CD14-positive monocyte (primary cell): ENCODE data around the gene NKX6-2. TPM values are rescaled to one million over a fixed set of nuclear protein-coding genes. Genes with fewer than 3 reads are reported as not detected.

Experiments
- DNase-seq, 3 donors: peaks; one replicate each; pipeline ENCODE4 v3.0.0-alpha.2; 2011 to 2022
- H2AFZ ChIP-seq: 2 replicates; pipeline ENCODE4 v1.6.0; 2012; ENCODE audit warnings: mild to moderate bottlenecking, low read depth, low read length, inconsistent platforms; ENCODE audit not compliant: insufficient read depth, poor library complexity, severe bottlenecking
- H3K27ac ChIP-seq, 2 donors: 1 replicate in 1 of 2; 2 replicates in 1 of 2; pipeline ENCODE4 v1.5.1; 2012 to 2013; ENCODE audit warnings: low read length in 2 of 2, control low read depth in 1 of 2, inconsistent platforms in 1 of 2, low read depth in 1 of 2, mild to moderate bottlenecking in 1 of 2
- H3K27me3 ChIP-seq, 2 donors: one replicate each; pipeline versions ENCODE4 v1.6.0 to v1.6.1; 2011 to 2013; ENCODE audit warnings: low read length in 2 of 2; ENCODE audit not compliant: control insufficient read depth in 2 of 2, insufficient read depth in 2 of 2
- H3K36me3 ChIP-seq, 2 donors: replicated peaks in 1 of 2; 1 replicate in 1 of 2; 2 replicates in 1 of 2; pipeline versions ENCODE4 v1.5.1 to v1.6.1; 2012 to 2013; ENCODE audit warnings: low read length in 2 of 2, control low read depth in 1 of 2, inconsistent platforms in 1 of 2, mild to moderate bottlenecking in 1 of 2; ENCODE audit not compliant: insufficient read depth in 2 of 2, control insufficient read depth in 1 of 2
- H3K4me1 ChIP-seq, 2 donors: 1 replicate in 1 of 2; 2 replicates in 1 of 2; pipeline versions ENCODE4 v1.5.1 to v1.6.1; 2012 to 2013; ENCODE audit warnings: low read length in 2 of 2, control low read depth in 1 of 2, inconsistent platforms in 1 of 2, mild to moderate bottlenecking in 1 of 2, moderate library complexity in 1 of 2; ENCODE audit not compliant: insufficient read depth in 2 of 2, control insufficient read depth in 1 of 2
- H3K4me2 ChIP-seq: replicated peaks from 2 replicates; pipeline ENCODE3; 2012; ENCODE audit warnings: low read length, moderate library complexity, mild to moderate bottlenecking; ENCODE audit not compliant: poor library complexity, severe bottlenecking; ENCODE audit errors: extremely low read depth
- H3K4me3 ChIP-seq, 3 experiments: fragments of 200-600 bp in 1 of 3; sonication (generic) in 1 of 3; replicated peaks in 1 of 3; 1 replicate in 2 of 3; 2 replicates in 1 of 3; pipeline ENCODE4 v1.5.1; 2011 to 2013; ENCODE audit warnings: low read length in 3 of 3, mild to moderate bottlenecking in 3 of 3, control low read depth in 2 of 3, low read depth in 2 of 3, inconsistent platforms in 1 of 3, moderate library complexity in 1 of 3
- H3K79me2 ChIP-seq: 2 replicates; pipeline ENCODE4 v1.6.0; 2012; ENCODE audit warnings: mild to moderate bottlenecking, control low read depth, inconsistent platforms, low read length, moderate library complexity; ENCODE audit not compliant: insufficient read depth
- H3K9ac ChIP-seq: 2 replicates; pipeline ENCODE4 v1.6.0; 2017; ENCODE audit warnings: low read length, mild to moderate bottlenecking; ENCODE audit not compliant: insufficient read depth, poor library complexity, severe bottlenecking
- H3K9me3 ChIP-seq, 2 donors: replicated peaks in 1 of 2; 1 replicate in 1 of 2; 2 replicates in 1 of 2; pipeline versions ENCODE4 v1.5.1 to v1.6.1; 2012 to 2013; ENCODE audit warnings: low read length in 2 of 2, control low read depth in 1 of 2; ENCODE audit not compliant: control insufficient read depth in 1 of 2, insufficient read depth in 1 of 2
- H4K20me1 ChIP-seq: 2 replicates; pipeline ENCODE4 v1.6.0; 2012; ENCODE audit warnings: mild to moderate bottlenecking, low read length, control low read depth, moderate library complexity; ENCODE audit not compliant: insufficient read depth
- H3K27ac Mint-ChIP-seq, 7 donors: one replicate each; pipeline ENCODE4 v1.8.0; 2020; ENCODE audit warnings: mild to moderate bottlenecking in 7 of 7, mixed read lengths in 7 of 7, moderate library complexity in 6 of 7, inconsistent platforms in 2 of 7
- H3K27me3 Mint-ChIP-seq, 3 donors: one replicate each; pipeline ENCODE4 v1.8.0; 2021 to 2022; ENCODE audit warnings: low read depth in 3 of 3, mild to moderate bottlenecking in 3 of 3, mixed read lengths in 3 of 3, moderate library complexity in 3 of 3, inconsistent platforms in 1 of 3
- H3K36me3 Mint-ChIP-seq, 2 donors: one replicate each; pipeline ENCODE4 v1.8.0; 2020; ENCODE audit warnings: mixed read lengths in 2 of 2, inconsistent platforms in 1 of 2, mild to moderate bottlenecking in 1 of 2
- H3K4me1 Mint-ChIP-seq: one replicate; pipeline ENCODE4 v1.8.0; 2020; ENCODE audit warnings: mild to moderate bottlenecking, mixed read lengths
- H3K4me3 Mint-ChIP-seq, 2 donors: one replicate each; pipeline ENCODE4 v1.8.0; 2020; ENCODE audit warnings: mild to moderate bottlenecking in 2 of 2, mixed read lengths in 2 of 2, moderate library complexity in 1 of 2
- H3K9me3 Mint-ChIP-seq, 7 donors: one replicate each; pipeline ENCODE4 v1.8.0; 2020 to 2022; ENCODE audit warnings: mixed read lengths in 7 of 7, mild to moderate bottlenecking in 6 of 7, moderate library complexity in 6 of 7, inconsistent platforms in 2 of 7
- CTCF ChIP-seq: fragments of 200-600 bp; IDR thresholded peaks from one replicate; pipeline ENCODE4 v1.8.0; 2022; ENCODE audit warnings: antibody characterized with exemption, mild to moderate bottlenecking
- WGBS: methylation state at CpG from one replicate; pipeline ENCODE4 v1.1.5; 2013; ENCODE audit warnings: missing lambda C conversion rate; ENCODE audit not compliant: insufficient coverage; 5-methylcytosine and 5-hydroxymethylcytosine counted together
- intact Hi-C, 2 donors: fragments of 100-400 bp; cut with micrococcal nuclease; formaldehyde crosslinking; loops; one replicate each; pipeline versions ENCODE4 v1.15.0 to v1.15.1; 2023
- polyA plus RNA-seq, 3 donors: library from polyadenylated mRNA; depleted of rRNA in 1 of 3; unstranded in 2 of 3; stranded (reverse) in 1 of 3; fragments of 300-500 nt in 2 of 3; fragments of >200 nt in 1 of 3; fragmentation: Illumina TruSeq in 2 of 3; gene quantifications; 1 replicate in 2 of 3; 2 replicates in 1 of 3; pipeline ENCODE4 v1.2.3, GENCODE V29; 2012 to 2021

The NKX6-2 gene
- polyA plus RNA-seq, 3 donors, result not detected

GRCh38 chr10:132820056-132820455 is 34.1 kb upstream of the NKX6-2 start:
- Histone ChIP-seq H3K79me2 (no peaks in the 10 kb centered on the region), H3K36me3 (no peaks in the 10 kb centered on the region), H3K4me1 (no peaks in the 10 kb centered on the region), H3K4me3 (no peak overlapping the region), H3K27ac (no peak overlapping the region), H3K9me3 (peaks cover 20 to 33% of the 10 kb centered on the region in 2 donors), H3K4me2 (no peak overlapping the region), H3K27me3 (no peaks in the 10 kb centered on the region), H3K9ac (no peak overlapping the region), H2AFZ (no peak overlapping the region), H4K20me1 (no peaks in the 10 kb centered on the region)
- Mint-ChIP-seq H3K27ac (no peak overlapping the region), H3K36me3 (no peaks in the 10 kb centered on the region), H3K4me3 (no peak overlapping the region), H3K9me3 (peaks cover 0 to 2% (median 0%) of the 10 kb centered on the region in 7 donors), H3K27me3 (peaks cover 0 to 10% (median 4%) of the 10 kb centered on the region in 3 donors), H3K4me1 (no peaks in the 10 kb centered on the region)
- no peak for TF ChIP-seq CTCF
- peak in 1 of 3 donors; percentile 0 for DNase-seq
- intact Hi-C loops, result no loop called here
- WGBS, result 94% methylated on average over 13 of the region's 13 CpGs

GRCh38 chr10:132817701-132818211 is 31.8 kb upstream of the NKX6-2 start:
- Histone ChIP-seq H3K4me1 (no peaks in the 10 kb centered on the region), H3K9ac (no peak overlapping the region), H4K20me1 (no peaks in the 10 kb centered on the region), H3K27me3 (no peaks in the 10 kb centered on the region), H3K9me3 (peaks cover 9 to 18% of the 10 kb centered on the region in 2 donors), H3K4me3 (no peak overlapping the region), H3K27ac (no peak overlapping the region), H3K4me2 (no peak overlapping the region), H3K36me3 (no peaks in the 10 kb centered on the region), H3K79me2 (no peaks in the 10 kb centered on the region), H2AFZ (no peak overlapping the region)
- Mint-ChIP-seq H3K27me3 (peaks cover 0 to 10% (median 4%) of the 10 kb centered on the region in 3 donors), H3K4me3 (no peak overlapping the region), H3K36me3 (no peaks in the 10 kb centered on the region), H3K9me3 (peaks cover 0 to 2% (median 0%) of the 10 kb centered on the region in 7 donors), H3K4me1 (no peaks in the 10 kb centered on the region), H3K27ac (no peak overlapping the region)
- WGBS, result 93% methylated on average over 23 of the region's 29 CpGs
- peak in 1 of 3 donors; percentile 0 for DNase-seq
- TF ChIP-seq CTCF, result no peak
- intact Hi-C loops, result no loop called here
